GM21526 (cell line): ENCODE results near the gene SYNDIG1.

Source experiments
- ATAC-seq: cut with Tn5 transposase; IDR thresholded peaks from one replicate; pipeline ENCODE4 v1.9.1; 2021; ENCODE audit warnings: moderate library complexity; ENCODE audit not compliant: unreplicated experiment, low FRiP score

The SYNDIG1 gene

DNA sequence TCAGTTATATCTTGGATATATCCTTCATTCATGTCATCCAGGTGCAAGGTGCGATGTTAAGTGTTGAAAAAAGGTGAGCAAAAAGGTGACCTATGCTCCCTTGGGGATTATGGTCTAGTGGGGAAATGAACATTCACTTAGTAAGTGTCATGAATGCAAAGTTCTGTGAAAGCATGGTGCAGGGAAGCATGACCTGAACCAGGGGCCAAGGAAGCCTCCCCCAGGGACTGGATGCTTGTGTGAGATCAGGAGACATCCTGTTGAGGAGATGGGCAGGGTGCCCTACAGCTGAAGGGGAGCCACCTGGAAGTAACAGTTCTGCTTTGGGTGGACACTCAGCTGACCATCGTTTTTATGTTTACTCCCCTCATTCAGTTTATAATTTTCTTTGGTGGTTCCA is 179.5 kb downstream of the SYNDIG1 start:
- no peak for ATAC-seq

DNA sequence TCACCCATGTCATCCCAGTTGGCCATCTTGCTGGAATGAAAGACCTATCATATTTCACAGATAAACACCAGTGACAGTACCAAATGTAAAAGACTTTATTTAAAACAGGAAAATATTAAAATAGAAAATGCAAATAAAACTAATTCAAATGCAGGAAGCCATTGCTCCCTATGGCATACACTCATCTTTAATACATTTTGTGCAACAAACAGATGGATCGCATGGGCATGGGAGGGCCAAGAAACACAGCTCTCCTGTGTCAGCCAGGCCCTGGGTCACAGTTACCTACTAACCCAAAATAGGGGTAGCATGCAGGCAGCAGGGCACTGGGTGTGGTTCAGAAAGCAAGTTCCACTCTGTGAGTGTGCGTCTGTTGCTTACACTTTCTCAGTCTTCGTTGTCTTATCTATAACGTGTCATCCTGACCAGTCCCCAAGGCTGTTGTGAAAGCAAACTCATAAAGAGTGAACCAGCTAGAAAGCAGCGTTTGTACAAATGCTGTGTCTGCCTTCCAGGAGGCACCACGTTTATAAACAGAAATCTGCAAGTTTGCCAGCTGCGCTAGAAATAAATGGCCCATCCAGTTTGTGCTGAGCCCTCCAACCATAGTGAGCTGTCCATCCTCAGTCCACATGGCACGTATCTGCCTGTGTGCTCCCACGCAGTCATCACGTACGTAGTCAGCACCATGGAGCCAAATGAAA is 180.5 kb downstream of the SYNDIG1 start:
- ATAC-seq, result no peak

DNA sequence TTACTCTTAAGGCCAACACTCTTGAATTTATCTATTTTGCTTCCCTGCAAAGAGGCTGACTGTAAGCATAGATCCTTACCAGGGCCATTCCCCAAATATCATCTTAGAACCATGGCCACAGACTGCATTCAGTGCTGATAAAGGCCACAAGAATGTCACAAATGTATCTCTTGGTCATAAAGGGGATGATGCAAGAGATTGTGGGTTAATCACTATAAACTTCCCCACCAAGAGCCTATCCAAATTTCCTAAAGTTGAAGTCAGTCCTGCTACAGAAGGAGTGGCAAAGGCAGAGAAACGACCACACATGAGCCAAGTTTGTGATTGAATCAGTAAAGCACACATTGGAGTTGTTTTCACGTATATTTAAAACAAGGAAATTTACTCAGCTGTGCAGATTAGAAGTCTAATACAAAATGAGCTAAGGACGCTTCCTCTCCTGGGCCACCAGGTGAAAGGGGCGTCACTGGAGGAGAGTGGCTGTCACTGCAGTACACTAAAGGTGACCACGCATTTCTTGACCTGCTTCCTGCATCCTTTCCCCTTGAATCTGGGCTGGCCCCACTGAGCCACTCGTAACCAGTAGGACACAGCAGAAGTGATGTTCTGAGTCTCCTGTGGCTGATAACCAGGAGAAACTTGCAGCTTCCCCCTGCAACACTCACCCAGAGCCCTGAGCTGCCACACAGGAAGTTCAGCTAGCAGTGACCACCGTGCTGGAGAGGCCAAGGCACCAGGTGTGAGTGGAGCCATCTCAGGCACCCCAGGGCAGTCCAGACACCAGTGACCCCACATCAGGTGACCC is 181.9 kb downstream of the SYNDIG1 start:
- no peak for ATAC-seq

DNA sequence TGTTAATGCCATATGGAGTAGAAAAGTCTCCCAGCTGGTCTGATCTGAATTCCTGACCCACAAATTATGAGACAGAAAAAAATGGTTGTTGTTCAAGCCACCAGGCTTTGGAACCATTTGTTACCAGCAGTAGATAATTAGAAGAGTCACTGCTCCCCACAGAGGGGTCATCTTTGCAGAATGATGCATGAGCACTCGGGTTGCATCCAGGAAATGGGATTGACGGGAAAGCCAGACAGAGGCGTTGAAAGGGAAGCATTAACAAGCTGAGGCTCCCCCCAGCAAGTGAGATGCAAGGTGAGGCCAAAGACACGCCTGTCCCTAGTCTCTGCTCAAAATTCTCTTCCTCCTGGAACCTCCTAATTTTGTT is 182.5 kb downstream of the SYNDIG1 start:
- no peak for ATAC-seq

DNA sequence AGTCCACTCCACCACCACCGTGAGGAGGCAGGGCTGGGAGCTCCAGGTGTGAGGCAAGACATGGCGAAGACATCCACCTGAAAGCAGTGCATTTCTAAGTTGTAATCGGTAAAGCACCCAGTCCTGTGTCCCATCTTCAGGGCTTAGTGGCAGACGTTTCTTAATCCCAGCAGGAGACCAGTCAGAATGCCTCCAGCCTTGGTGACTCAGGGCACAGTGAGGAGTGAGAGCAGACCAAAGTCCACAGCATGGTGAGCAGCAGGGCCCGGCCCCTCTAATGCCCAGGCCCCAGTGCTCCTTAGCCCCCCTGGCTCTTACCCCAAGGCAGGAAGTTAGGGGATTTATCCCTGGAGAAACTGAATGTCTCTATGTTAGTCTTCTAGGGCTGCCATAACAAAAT is 183.9 kb downstream of the SYNDIG1 start:
- no peak for ATAC-seq

DNA sequence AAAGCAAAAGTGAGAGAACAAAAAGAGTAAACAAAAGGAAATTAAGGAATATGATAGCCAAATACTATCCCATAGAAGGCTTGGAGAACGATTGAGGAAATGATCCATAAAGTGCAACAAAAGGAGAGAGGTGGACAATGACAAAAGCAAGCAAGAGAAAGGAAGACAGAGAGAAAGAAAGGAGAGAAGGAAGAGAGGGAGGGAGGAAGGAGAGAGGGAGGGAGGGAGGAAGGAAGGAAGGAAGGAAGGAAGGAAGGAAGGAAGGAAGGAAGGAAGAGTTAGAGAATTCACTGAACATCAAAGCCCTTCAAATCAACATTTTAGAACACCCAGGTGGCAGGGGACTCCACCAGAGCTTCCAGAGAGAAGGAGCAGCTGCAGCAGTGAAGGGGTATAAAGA is 185.0 kb downstream of the SYNDIG1 start:
- ATAC-seq, result no peak

DNA sequence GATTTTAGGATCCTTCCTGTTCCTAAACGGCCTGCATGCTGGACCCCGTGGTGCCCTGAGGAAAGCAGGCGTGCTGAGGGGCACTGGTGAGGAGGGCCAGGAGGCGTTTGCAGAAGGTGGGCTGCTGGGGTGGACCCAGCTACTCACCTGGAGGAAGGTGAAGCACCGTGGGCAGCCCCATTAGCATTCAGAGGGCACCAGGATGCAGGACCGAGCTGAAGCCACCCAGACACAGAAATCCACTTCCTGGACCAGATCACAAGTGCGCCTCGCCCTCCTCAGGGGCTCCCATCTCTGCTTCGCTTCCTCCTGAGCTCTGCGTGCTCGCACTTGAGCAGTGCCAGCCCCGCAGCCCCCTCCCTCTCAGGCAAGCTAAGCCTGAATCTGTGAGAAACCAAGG is 187.0 kb downstream of the SYNDIG1 start:
- no peak for ATAC-seq

DNA sequence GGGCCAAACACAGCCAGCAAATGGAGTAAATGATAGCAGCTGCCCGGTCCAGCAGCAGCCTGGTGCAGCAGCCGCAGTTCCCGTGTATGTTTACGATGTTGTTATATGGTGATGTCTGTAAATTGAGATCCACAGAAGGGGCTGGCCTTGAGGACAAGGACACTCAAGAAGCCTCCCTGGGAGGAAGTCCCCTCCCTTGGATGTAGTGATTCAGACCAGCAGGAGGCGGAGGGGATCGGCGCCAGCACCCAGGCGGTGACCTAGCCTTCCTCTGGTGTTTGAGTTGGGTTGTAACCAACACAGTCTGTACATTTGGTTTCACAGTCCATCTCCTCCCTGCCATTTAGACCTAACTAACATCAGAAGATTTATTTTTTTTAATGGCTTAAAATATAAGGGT is 187.8 kb downstream of the SYNDIG1 start:
- ATAC-seq, result no peak

DNA sequence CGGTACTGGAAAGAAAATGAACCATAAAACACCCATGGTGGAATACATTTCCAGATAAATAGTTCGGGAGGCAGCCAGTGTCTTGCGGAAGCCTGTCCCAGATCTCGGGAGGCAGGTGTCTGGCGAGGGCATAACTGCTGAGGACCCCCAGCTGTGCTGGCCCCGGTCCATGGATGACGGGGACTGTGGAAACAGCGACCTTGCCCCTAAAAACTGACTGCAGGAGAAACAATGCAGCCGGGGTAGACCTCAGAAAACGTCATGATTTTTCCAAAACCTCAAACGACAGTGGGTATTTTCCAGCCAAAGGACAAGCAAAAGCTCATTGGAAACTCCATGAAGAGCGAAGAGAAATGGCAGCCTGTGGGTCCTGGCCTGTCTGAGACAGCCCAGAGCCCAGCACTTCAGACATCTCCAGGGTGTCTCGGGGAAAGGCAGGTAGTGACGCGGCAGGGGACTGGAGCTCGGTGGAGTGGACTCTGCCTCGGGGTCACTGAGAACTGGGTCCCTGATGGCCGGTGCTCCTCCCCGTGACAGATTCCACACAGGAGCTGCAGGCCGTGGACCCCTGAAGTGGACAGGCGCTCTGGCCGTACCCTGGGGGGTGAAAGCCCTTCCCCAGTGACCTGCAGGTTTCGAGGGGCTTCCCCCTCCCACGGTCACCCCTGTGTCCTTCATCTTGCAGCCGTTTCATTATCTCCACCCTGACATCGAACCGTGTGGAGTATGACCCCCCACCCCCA is 188.6 kb downstream of the SYNDIG1 start:
- ATAC-seq, result no peak

DNA sequence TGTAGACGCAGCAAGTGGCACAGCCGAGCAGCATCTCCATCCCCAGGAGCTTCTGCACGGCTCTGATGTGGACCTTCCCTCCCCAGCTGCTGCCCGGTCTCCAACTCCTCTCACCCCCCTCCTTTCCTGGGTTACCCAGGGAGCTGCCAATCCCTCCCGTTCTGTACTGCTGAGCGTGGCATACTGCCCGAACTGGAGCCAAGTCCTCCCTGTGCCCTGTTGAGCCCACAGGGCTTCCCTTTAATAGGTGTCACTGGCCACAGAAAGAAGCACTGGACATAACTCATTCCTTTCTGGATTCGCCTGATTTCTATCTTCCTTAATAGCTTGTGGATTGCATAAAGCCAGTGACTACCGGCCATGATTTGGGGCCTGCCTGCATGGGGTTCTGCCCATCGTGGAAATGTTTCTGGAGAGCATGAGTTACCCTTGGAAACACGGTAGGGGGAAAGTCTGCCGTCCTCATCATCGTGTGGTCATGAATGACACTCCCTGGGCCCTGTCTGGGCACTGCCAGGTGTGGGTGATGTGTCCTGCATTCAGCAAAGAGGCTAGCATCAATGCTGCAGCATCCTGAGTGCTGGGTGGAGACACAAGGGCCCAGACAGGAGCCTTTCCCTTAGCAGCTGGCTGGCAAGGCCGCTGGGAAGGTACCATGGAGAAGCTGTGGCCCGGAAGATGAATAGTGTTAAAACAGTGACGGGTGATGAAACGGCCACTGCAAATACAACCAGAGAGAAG is 189.7 kb downstream of the SYNDIG1 start:
- ATAC-seq, result no peak

DNA sequence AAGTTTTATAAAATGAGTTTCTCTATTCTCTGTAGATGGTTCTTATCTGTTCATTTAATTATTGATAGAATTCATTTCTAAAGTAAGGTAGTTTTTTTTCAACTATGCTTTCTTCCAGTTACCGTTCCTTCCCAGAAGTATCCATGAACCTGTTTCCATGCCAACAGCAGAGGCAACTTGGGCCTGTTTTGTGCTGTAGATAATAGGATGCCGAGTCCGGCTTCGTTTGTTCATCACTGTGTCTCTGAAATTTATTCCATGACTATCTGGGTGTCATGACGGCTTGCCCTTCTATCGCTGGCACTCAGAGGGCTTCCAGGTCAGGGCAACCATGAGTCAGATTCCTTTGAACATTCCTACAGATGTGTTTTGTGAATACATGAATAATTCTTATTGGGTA is 190.4 kb downstream of the SYNDIG1 start:
- no peak for ATAC-seq

DNA sequence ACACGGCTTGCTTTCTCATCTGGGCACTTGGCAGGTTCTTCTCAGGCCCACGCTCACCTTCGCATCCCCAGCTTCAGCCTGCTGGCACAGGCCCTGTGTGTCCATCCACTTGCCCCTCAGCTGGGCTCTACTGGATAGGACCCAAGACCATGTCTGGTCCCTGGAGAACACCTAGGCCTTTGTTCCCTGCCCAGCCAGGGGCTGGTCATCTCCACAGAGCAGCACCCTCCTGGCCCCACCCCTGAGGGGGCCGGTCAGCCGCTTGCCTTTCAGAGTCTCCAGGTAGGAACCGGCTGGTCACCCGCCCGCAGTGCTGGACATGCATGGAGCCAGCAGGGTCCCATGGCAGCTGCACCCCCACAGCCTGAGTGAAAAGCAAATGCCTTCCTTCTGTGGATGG is 191.2 kb downstream of the SYNDIG1 start:
- ATAC-seq, result no peak

DNA sequence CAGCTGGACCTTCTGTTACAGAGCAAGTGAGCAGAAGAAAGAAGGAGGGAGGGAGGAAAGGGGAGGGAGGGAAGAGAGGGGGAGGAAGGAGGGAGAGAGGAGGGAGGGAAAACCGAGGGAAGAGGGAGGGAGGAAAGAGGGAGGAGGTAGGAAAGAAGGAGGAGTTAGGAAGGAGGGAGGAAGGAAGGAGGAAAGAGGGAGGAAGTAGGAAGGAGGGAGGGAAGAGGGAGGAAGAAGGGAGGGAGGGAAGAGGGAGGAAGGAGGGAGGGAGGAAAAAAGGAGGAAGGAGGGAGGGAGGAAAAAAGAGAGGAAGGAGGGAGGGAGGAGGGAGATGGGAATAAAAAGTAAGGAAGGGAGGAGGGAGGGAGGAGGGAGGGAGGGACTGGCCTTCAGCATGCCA is 191.8 kb downstream of the SYNDIG1 start:
- no peak for ATAC-seq

DNA sequence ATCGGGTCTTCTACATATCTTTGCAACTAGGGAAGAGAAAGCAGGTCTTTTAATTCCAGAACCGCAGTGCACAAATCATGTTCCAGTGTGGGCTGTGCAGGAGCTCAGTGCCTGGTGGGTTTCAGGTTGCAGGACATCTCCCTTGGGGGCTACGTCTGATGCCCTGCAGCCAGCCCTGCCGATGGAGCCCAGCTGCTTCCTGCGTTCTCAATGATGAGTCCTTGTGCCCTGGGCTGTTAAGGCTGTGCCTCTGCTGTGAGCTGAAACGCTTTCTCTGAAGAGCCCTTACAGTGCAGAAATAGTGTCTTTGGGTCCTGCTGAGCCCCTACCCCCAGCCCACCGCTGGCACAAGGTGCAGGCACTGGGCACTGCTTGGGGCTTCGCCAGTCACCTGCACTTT is 192.9 kb downstream of the SYNDIG1 start:
- ATAC-seq, result no peak

DNA sequence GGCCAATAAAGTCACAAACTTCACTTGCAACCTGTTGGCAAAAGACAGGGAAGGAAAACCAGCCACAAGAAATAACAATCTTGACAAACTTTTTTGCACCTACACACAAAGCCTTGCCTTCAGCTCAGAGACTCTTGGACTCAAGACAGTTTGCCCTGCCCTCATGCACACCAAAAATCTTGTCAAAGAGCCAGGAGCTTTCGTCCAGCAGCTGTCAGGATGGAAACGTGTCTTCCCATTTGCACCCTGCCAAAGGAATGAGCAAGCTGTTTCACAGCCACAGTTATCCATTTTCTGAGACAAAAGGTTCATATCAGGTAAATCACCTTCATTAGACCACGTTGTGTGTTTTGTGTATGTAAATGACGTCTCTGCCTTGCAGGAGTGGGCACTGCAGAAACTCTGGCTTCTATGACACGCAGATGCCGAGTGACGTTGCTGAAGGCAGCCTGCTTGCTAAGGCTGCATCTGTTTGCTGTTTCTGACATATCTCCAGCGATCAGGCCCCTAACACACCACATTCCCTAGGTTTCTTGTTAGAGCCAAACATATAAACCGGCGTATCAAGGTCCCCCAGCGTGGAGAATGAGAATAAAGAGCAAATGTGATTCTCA is 193.4 kb downstream of the SYNDIG1 start:
- ATAC-seq, result no peak

DNA sequence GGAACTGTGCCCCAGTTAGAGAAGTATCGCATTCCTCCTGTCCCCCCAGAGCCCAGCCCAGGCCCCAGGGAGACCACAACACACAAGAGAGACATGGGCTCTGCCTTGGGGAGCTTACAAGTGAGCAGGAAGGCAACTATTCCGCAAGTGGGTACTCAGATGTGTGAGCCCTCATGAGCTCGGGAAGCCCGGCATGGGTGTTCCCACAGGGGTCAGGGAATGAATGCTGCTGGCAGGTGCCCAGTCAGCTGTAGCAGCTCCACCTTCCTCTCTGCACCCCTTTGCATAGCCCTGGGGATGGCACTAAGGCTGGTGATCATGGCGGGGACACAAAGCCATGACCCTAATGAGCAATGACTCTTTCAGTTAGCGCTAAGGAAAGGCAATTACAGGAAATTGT is 194.1 kb downstream of the SYNDIG1 start:
- no peak for ATAC-seq

DNA sequence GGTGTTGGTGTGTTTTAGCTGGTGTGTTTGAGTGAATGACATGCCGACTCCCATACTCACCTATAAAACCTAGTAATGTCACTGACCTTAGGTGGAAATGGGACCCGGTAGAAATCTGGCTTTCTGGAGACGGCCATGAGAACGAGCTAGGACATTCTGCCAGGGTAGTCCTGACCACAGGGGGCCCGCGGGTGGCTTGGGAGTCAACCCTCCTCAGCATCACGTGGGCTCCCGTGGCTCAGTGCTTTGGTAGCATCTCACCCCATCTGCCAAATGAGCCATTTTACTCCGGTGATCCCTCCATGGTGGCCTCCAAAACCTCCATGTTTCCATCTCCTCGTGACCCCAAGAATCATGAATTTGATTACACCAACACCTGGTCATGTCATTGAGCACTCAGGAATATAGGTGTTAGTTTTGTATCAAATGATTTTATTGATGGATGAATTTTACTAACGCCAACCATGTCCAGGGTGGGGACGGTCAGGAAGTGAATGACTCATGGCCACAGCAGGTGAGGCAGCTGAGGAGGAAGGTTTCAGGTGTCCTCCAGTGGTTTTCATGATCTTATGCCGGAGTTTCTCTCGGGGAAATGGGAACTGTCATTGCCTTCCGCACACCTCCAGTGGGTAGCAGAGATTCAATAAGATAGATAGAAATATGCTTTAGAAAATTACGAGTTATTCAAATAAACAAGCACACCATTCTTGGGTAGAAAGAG is 195.0 kb downstream of the SYNDIG1 start:
- no peak for ATAC-seq

DNA sequence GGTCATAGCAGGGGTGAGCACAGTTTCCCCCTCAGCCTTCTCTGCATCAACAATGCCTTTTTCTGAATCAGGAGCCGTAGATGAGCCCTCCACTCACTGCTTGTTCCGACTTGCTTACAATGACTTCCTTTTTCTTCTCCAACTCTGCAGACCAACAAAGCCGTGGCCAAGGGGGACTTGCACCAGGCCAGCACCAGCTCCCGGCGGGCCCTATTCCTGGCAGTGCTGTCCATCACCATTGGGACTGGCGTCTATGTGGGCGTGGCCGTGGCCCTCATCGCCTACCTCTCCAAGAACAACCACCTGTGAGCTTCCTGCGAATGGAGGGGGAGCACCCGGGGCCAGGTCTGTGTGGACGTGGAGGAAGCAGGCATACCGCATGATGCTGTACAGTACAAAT is 195.8 kb downstream of the SYNDIG1 start:
- no peak for ATAC-seq

DNA sequence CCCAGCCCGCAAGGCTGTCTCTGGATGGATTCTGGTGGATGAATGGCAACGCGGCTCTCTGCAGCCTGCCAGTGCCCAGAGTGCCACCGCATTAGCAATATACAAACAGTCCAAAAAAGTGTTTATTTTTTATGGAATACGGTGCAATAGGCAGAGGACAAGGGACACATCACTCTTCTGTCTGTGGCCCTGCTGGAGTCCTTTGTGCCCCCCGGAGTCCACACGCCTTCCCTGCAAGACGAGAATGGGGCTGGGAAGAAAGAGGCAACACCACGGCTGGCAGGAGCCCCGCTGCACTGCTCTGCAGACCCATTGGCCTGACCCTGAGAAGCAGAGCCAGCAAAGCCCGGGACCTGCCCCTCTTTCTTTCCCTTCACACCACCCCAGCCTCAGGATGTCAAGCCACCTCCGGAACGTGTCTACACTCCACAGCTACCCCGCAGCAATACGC is 196.3 kb downstream of the SYNDIG1 start:
- ATAC-seq, result no peak
